ENCODE data around the gene NPR2.

NPR2 gene

GRCh38 chr9:35800530-35800929 lies 9.1 kb downstream of the NPR2 start:
- ChIA-PET CTCF (interaction anchor here (1.2 to 13.0 kb wide), 5 partner anchors 11 to 82 kb away, joined by 3 to 72 read pairs (median 14); partner anchors contain the start of genes GBA2, HINT2, RGP1 and SPAG8), POLR2A (no interaction called here)
- no peak for DNase-seq (ENCODE audit: extremely low spot score)
- no peak for TF ChIP-seq CTCF (IDR thresholded peaks at IDR 0.05; ENCODE audit: control extremely low read depth, extremely low read depth, low read depth, missing control alignments)

GRCh38 chr9:35801328-35802128 lies 10.1 kb downstream of the NPR2 start:
- POLR2A ChIA-PET: no interaction called here

GRCh38 chr9:35806101-35806500 lies 14.7 kb downstream of the NPR2 start:
- DNase-seq (ENCODE audit: extremely low spot score): no peak
- ChIA-PET POLR2A (no interaction called here), CTCF (interaction anchor here (0.9 to 13.0 kb wide), 5 partner anchors 16 to 97 kb away, joined by 3 to 72 read pairs (median 3); no protein-coding TSS in a partner anchor)
- no peak for TF ChIP-seq CTCF (IDR thresholded peaks at IDR 0.05; ENCODE audit: control extremely low read depth, extremely low read depth, low read depth, missing control alignments)

More at GRCh38 chr9:35801328-35802128, 10.1 kb downstream of the NPR2 start:
- CTCF ChIA-PET: interaction anchor here (1.3 to 13.0 kb wide), 4 partner anchors 10 to 81 kb away, joined by 3 to 72 read pairs (median 30); partner anchors contain the start of genes HINT2 and SPAG8
- no peak for DNase-seq (ENCODE audit: extremely low spot score)
- no peak for TF ChIP-seq CTCF (IDR thresholded peaks at IDR 0.05; ENCODE audit: control extremely low read depth, extremely low read depth, low read depth, missing control alignments)

GRCh38 chr9:35808433-35808832 lies 17.0 kb downstream of the NPR2 start:
- no peak for TF ChIP-seq CTCF (IDR thresholded peaks at IDR 0.05; ENCODE audit: control extremely low read depth, extremely low read depth, low read depth, missing control alignments)
- POLR2A ChIA-PET: no interaction called here
- CTCF ChIA-PET: interaction anchor here (13.0 kb wide), 1 partner anchor 19 kb away, joined by 72 read pairs; no protein-coding TSS in a partner anchor
- DNase-seq (ENCODE audit: extremely low spot score): no peak

- ChIA-PET POLR2A (interaction anchor here (0.7 kb wide), 1 partner anchor 38 kb away, joined by 3 read pairs; no protein-coding TSS in a partner anchor), CTCF (interaction anchor here (0.6 to 13.0 kb wide), 5 partner anchors 11 to 145 kb away, joined by 3 to 72 read pairs (median 3); no protein-coding TSS in a partner anchor)
- no peak for TF ChIP-seq CTCF (IDR thresholded peaks at IDR 0.05; ENCODE audit: control extremely low read depth, extremely low read depth, low read depth, missing control alignments)
- no peak for DNase-seq (ENCODE audit: extremely low spot score)
These were observed 18.7 kb downstream of the NPR2 start for GRCh38 chr9:35810122-35810521.

- DNase-seq (ENCODE audit: extremely low spot score): no peak
- ChIA-PET POLR2A (no interaction called here), CTCF (interaction anchor here (1.0 to 6.2 kb wide), 17 partner anchors 11 to 208 kb away, joined by 3 to 58 read pairs (median 5); partner anchors contain the start of genes CREB3, FAM221B, TLN1 and TMEM8B)
- no peak for TF ChIP-seq CTCF (IDR thresholded peaks at IDR 0.05; ENCODE audit: control extremely low read depth, extremely low read depth, low read depth, missing control alignments)
These were observed 20.1 kb downstream of the NPR2 start for GRCh38 chr9:35811381-35812024.
